Neuron (in vitro differentiated cells): ENCODE measurements around the gene ZP1.
A peak's percentile ranks its signal among the peaks of the same experiment; 100 is the strongest.

Experiments
- H2AFZ ChIP-seq: one replicate; pipeline ENCODE4 v1.6.1; 2013; ENCODE audit warnings: low read depth, mild to moderate bottlenecking, inconsistent platforms, low read length, moderate library complexity
- H3K27me3 ChIP-seq: one replicate; pipeline ENCODE4 v1.6.1; 2013; ENCODE audit warnings: low read length; ENCODE audit not compliant: insufficient read depth
- H3K36me3 ChIP-seq: one replicate; pipeline ENCODE4 v1.6.1; 2013; ENCODE audit warnings: low read length; ENCODE audit not compliant: insufficient read depth
- H3K4me1 ChIP-seq: one replicate; pipeline ENCODE4 v1.6.1; 2013; ENCODE audit warnings: low read length; ENCODE audit not compliant: insufficient read depth
- H3K4me3 ChIP-seq: 2 replicates; pipeline ENCODE4 v1.5.1; 2013; ENCODE audit warnings: mild to moderate bottlenecking, low read length, moderate library complexity
- H3K9me3 ChIP-seq: one replicate; pipeline ENCODE4 v1.6.1; 2013; ENCODE audit warnings: low read length

Gene ZP1

GRCh38 chr11:60917267-60917666 is 49.9 kb downstream of the ZP1 start:
- peaks cover 27% of the 10 kb centered on the region for H3K4me1 ChIP-seq
- no peaks in the 10 kb centered on the region for H3K9me3 ChIP-seq
- no peak overlapping the region for H2AFZ ChIP-seq
- H3K27me3 ChIP-seq = no peaks in the 10 kb centered on the region
- no peak overlapping the region for H3K4me3 ChIP-seq
- H3K36me3 ChIP-seq = peaks cover 32% of the 10 kb centered on the region

GRCh38 chr11:60918251-60918938 is 51.1 kb downstream of the ZP1 start:
- no peaks in the 10 kb centered on the region for H3K27me3 ChIP-seq
- H3K4me1 ChIP-seq = peaks cover 16% of the 10 kb centered on the region
- no peak overlapping the region for H3K4me3 ChIP-seq
- H2AFZ ChIP-seq = no peak overlapping the region
- no peaks in the 10 kb centered on the region for H3K9me3 ChIP-seq
- H3K36me3 ChIP-seq = peaks cover 39% of the 10 kb centered on the region

- H3K36me3 ChIP-seq = peaks cover 39% of the 10 kb centered on the region
- no peak overlapping the region for H2AFZ ChIP-seq
- H3K4me3 ChIP-seq = no peak overlapping the region
- H3K9me3 ChIP-seq = no peaks in the 10 kb centered on the region
- H3K27me3 ChIP-seq = no peaks in the 10 kb centered on the region
- H3K4me1 ChIP-seq = peaks cover 17% of the 10 kb centered on the region
These were observed 51.6 kb downstream of the ZP1 start for GRCh38 chr11:60918939-60919265.

GRCh38 chr11:60919320-60919719 is 52.0 kb downstream of the ZP1 start:
- Histone ChIP-seq H2AFZ (no peak overlapping the region), H3K9me3 (no peaks in the 10 kb centered on the region), H3K27me3 (no peaks in the 10 kb centered on the region), H3K36me3 (peaks cover 39% of the 10 kb centered on the region), H3K4me1 (peaks cover 19% of the 10 kb centered on the region), H3K4me3 (no peak overlapping the region)

GRCh38 chr11:60919956-60920355 is 52.6 kb downstream of the ZP1 start:
- H3K4me3 ChIP-seq = no peak overlapping the region
- H3K36me3 ChIP-seq = peaks cover 39% of the 10 kb centered on the region
- peaks cover 16% of the 10 kb centered on the region for H3K4me1 ChIP-seq
- H3K27me3 ChIP-seq = no peaks in the 10 kb centered on the region
- H3K9me3 ChIP-seq = no peaks in the 10 kb centered on the region
- no peak overlapping the region for H2AFZ ChIP-seq

- H3K4me1 ChIP-seq = peaks cover 18% of the 10 kb centered on the region
- H2AFZ ChIP-seq = no peak overlapping the region
- no peaks in the 10 kb centered on the region for H3K9me3 ChIP-seq
- peaks cover 39% of the 10 kb centered on the region for H3K36me3 ChIP-seq
- no peaks in the 10 kb centered on the region for H3K27me3 ChIP-seq
- H3K4me3 ChIP-seq = no peak overlapping the region
These were observed 53.9 kb downstream of the ZP1 start for GRCh38 chr11:60921259-60921658.

GRCh38 chr11:60921777-60922335 is 54.5 kb downstream of the ZP1 start:
- Histone ChIP-seq H2AFZ (no peak overlapping the region), H3K9me3 (no peaks in the 10 kb centered on the region), H3K4me1 (peaks cover 21% of the 10 kb centered on the region), H3K27me3 (no peaks in the 10 kb centered on the region), H3K4me3 (no peak overlapping the region), H3K36me3 (peaks cover 41% of the 10 kb centered on the region)

- H3K27me3 ChIP-seq = no peaks in the 10 kb centered on the region
- no peaks in the 10 kb centered on the region for H3K9me3 ChIP-seq
- H3K36me3 ChIP-seq = peaks cover 51% of the 10 kb centered on the region
- H2AFZ ChIP-seq = no peak overlapping the region
- peaks cover 21% of the 10 kb centered on the region for H3K4me1 ChIP-seq
- no peak overlapping the region for H3K4me3 ChIP-seq
These were observed 55.6 kb downstream of the ZP1 start for GRCh38 chr11:60922906-60923305.

- no peaks in the 10 kb centered on the region for H3K9me3 ChIP-seq
- peaks cover 54% of the 10 kb centered on the region for H3K36me3 ChIP-seq
- no peak overlapping the region for H2AFZ ChIP-seq
- peaks cover 21% of the 10 kb centered on the region for H3K4me1 ChIP-seq
- no peak overlapping the region for H3K4me3 ChIP-seq
- H3K27me3 ChIP-seq = no peaks in the 10 kb centered on the region
These were observed 56.0 kb downstream of the ZP1 start for GRCh38 chr11:60923326-60923725.

- H3K4me1 ChIP-seq = peaks cover 21% of the 10 kb centered on the region
- H3K36me3 ChIP-seq = peaks cover 58% of the 10 kb centered on the region
- no peaks in the 10 kb centered on the region for H3K27me3 ChIP-seq
- H2AFZ ChIP-seq = no peak overlapping the region
- peak overlapping the region; percentile 80 for H3K4me3 ChIP-seq
- no peaks in the 10 kb centered on the region for H3K9me3 ChIP-seq
These were observed 56.4 kb downstream of the ZP1 start for GRCh38 chr11:60923800-60924109.

GRCh38 chr11:60924110-60924905 is 57.0 kb downstream of the ZP1 start, which contains the start of gene TMEM132A:
Gene TMEM132A, plus strand, starts transcription at chr11:60924460. Its CDS starts 174 bp downstream, at chr11:60924634.
- Histone ChIP-seq H3K36me3 (peaks cover 61% of the 10 kb centered on the region), H3K9me3 (no peaks in the 10 kb centered on the region), H2AFZ (peak within 1 kb of the TSS; percentile 39), H3K4me1 (peaks cover 21% of the 10 kb centered on the region), H3K27me3 (no peaks in the 10 kb centered on the region), H3K4me3 (peak within 1 kb of the TSS; percentile 80)
